Measurements from ENCODE around the gene LAGE3.
"Not testable (repeated sequence)": the region's sequence is repeated elsewhere in the genome, so short reads cannot be mapped to it uniquely, and the experiment has no call there.

LAGE3 gene

DNA sequence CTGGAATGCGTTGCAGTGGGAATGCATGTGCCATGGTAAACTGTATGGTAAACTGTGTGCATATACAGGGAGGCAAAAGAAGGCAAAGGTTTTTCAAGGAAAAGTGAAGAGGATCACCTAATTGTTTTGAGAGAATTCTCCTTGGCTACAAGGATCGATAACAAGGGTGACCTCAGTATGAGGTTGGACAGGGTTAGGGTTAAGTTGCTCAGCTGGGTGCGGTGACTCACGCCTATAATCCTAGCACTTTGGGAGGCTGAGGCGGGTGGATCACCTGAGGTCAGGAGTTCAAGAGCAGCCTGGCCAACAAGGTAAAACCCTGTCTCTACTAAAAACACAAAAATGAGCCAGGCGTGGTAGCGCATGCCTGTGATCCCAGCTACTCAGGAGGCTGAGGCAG lies 22.3 kb upstream of the LAGE3 start:
- not testable (repeated sequence) for DNase-seq

DNA sequence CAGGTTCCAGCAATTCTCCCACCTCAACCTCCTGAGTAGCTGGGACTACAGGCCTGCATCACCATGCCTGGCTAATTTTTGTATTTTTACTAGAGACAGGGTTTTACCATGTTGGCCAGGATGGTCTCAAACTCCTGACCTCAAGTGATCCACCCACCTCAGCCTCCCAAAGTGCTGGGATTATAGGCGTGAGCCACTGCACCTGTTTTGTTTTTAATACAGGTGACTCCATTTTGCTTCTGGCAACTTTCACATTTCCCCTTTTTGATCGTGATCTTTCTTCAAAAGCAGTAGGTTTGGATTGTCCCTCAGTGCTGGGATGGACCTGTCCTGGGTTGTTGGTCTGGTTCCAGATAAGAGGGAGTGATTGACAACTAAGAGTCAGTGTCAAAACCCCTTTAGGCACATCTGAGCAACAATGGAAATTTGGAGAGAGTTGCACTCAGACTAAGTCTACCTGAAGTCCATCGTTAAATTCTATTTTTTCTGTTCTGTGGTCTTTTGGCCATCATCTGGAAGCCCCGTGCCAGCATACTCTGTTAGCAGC lies 17.6 kb upstream of the LAGE3 start:
- not testable (repeated sequence) for DNase-seq

DNA sequence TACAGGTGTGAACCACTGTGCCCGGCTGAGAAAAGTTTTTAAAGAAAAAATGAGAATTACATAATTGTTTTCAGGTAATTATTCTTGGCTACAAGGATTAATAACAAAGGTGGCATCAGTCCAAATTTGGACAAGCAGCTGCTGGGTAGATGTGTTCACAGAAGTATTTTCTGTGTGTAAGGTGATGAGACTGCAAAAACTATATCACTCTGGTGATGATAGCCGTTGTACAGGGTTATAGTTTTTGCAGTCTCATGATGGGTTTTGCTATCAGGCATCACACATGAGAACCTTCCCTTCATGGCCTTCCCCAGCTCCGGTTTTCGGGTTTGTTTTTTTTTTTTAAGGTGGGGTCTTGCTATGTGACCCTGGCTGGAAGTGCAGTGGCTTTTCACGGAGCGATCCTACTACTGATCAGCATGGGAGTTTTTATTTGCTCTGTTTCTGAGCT lies 16.4 kb upstream of the LAGE3 start:
- no peak for DNase-seq

DNA sequence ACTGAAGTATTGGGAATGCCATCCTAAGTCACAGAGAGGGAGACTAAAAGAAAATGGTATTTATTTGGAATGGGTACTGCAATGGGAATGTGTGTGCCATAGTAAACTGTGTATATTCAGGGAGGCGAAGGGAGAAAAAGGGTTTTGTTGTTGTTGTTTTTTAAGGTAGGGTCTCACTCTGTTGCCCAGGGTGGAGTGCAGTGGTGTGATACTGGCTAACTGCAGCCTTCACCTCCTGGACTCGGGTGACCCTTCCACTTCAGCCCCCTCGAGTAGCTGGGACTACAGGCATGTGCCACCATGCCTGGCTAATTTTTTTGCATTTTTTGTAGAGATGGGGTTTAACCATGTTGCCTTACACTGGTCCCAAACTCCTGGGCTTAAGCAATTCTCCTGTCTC lies 15.6 kb upstream of the LAGE3 start:
- DNase-seq, result no peak

DNA sequence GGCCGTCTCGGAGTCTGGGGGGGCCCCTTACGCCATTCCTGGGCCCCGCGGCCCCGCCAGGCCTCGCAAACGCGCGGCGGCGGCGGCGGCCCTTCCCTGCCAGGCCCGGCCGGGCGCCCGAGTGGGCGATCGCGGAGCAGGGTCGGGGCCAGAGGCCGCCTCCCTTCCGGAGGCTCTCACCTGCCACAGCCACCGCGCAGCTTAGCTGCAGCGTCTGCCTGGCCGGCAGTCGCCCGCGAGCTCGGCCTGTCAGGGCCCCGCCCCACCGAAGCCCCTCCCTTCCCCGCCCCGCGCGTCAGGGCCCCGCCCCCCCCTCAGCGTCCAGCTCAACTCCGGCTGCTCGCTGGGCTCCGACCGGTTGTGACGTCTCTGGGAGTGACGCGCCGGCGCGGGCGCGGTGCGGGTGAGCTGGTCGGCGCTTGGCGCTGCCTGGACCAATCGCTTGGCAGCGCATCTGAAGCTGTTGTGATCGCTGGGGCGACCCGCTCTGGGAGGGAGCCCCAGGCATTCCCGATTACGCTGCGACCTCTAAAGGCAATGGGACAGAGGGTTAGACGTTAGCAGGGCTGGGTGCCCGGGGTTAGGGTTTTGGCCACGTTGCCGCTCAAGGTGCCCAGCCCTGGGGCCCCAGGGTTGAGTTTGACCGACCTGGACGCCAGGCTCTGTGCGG lies 11.5 kb upstream of the LAGE3 start, which contains the start of gene SLC10A3:
Gene SLC10A3, minus strand, starts transcription at position 216 of the 670 bp plus-strand sequence. CDS start 1,689 bp downstream, outside the sequence.
- peak; percentile 86 for DNase-seq

DNA sequence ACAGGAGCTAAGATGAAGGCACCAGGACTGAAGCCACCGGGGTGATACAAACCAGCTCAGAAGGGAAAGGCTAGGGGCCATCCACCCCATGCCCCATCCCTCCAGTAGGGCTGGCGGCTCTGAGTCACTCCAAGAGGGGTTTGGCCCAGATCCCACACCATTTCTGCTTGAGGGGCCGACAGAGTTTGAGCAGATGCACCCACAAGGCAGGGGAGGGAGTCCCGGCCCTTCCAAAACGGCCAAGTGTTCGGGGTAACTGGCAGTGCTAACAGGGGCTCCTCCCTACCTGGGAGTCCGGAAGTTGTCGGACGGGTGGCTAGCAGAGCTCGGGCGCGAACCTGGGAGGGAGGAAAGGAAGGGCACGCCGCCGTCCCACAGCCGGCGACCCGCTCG lies 10.9 kb upstream of the LAGE3 start:
- DNase-seq, result peak; percentile 34

DNA sequence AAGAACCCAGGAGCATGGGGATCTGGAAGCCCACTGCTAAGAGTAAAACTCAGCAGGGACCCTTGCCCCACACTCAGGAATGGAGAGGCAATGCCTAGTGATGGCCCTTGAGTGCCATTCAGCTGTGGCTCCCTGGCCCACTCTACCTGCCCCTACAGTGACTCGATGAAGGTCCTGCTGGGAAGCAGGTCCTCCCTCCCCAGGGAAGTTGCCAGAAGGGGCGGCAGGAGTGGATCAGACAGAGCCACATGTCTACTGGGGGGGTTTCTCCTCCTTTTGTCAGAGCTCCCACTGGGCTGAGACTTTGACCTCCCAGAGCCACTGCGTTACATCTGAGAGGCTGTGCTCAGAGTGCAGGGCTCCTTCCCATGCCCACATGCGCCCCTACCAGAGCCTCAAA lies 10.1 kb upstream of the LAGE3 start:
- DNase-seq, result no peak

DNA sequence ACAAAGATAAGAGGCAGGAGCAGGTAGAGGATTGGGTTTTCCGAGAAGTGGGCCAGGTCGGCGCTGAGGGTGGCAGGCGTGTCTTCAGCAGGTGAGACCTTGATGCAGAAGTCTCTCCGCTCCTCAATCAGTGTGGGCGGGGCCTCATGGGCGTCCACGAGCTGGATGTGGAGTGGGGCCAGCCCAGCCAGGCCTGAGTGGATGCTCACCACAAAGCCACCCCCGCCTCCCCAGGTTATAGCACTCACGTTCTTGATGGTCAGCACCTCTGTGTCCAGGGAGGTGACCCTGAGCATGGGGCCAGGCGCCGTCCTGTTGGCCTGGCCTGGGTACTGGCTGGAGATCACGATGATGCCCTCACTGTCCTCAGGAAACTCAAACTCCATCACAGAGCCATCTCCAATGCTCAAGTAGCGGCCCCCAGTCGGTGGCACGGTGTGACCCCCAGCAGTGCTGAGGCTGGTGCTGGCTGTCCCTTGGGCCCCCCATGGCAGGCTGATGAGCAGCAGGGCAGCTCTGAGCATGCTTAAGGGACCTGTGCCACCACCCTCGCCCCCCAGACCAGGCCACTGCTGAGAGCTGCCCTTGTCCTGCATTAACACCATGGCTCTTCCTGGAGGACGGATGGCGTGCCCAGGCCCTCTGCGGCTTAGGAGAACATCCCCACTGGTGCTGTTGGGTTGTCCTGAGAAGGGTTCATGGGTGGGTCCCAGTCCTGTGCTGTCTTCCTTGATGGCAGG lies 9.4 kb upstream of the LAGE3 start:
- no peak for DNase-seq

DNA sequence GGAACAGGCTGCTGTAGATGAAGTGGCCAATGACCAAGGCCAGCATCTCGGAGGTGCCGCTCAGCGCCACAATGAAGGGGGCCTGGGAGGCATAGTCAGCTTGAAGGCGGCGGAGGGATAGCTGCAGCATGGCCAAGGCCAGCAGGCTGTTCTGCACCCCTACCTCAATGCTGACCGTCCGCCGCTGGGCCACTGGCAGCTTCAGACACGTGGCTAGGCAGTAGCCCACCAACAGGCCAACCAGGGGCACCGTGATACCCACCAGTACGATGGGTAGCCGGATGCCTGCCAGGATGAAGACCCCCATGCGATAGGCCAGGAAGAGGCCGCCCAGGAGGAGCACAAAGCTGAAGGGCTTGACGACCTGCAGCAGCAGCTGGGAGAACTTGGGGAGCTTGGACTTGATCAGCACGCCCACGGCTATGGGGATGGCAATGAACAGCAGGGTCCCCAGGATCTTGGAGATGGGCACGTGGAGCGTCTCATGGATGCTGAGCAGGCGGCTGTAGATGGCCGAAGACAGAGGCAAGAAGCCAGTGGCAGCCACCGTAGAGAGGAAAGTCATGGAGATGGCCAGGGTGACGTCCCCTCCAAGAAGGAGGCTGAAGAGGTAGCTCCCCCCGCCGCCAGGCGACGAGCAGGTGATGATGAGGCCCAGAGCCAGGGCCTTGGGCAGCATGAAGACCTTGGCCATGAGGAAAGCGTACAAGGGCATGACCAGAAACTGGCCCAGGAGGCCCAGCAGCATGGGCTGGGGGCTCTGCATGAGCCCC lies 8.6 kb upstream of the LAGE3 start:
- DNase-seq, result no peak

DNA sequence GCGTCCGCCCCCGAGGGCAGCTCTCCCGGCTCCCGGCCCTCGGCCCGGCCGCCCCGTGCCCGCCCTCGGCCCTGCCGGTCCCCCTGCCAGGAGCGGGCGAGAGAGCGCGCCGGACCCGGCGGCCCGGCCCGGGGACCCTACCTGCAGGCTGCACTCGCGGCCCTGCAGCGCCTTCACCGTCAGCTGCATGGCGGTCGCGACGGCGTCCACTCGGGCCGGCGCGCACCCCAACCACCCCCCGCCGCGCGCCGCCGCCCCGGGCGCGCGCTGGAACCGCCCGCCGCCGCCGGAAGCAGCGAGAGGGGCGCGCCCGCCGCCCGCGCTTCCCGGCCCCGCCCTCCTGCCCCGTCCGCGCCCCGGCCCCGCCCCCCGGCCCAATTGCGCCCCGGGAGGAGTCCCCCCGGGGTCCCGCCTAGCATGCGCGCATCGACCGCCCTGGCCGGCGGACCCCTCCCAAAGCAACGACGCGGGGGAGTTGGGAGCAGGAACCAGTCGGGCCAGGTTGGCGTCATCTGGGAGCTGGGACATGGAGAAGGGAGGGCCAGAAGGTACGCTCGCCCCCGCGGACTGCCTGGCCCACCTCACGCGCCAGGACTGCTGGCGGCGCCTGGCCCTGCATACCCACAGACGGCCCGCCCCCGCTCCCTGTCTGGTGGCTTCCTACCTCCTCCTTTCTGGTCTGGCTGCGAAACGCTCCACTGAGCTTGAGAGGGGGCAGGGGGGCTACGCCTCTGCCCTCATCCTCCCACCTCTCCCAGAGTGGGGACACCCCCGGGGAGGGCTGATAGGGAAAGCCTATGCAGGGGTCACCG lies 7.5 kb upstream of the LAGE3 start, which contains the start of gene UBL4A:
Gene UBL4A, minus strand, starts transcription at position 220 of the 812 bp plus-strand sequence. Its CDS starts 31 bp downstream, at position 189.
- peak; percentile 69 for DNase-seq

DNA sequence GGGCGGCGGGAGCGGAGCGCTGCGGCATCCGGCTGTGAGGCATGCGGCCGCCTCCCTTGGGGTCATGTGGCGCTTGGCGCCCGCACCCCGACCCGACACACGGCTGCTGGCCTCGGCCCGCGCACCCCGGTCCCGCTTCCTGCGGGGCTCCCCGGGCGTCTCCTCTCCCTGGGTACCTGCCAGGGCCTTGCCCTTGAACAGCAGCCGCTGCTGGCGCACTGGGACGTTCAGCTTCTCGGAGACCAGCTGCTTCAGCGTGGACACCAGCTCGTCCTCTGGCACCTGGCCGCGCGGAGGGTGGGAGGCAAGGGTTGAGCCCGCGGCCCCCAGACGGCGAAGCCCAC lies 6.9 kb upstream of the LAGE3 start:
- DNase-seq, result peak; percentile 55

DNA sequence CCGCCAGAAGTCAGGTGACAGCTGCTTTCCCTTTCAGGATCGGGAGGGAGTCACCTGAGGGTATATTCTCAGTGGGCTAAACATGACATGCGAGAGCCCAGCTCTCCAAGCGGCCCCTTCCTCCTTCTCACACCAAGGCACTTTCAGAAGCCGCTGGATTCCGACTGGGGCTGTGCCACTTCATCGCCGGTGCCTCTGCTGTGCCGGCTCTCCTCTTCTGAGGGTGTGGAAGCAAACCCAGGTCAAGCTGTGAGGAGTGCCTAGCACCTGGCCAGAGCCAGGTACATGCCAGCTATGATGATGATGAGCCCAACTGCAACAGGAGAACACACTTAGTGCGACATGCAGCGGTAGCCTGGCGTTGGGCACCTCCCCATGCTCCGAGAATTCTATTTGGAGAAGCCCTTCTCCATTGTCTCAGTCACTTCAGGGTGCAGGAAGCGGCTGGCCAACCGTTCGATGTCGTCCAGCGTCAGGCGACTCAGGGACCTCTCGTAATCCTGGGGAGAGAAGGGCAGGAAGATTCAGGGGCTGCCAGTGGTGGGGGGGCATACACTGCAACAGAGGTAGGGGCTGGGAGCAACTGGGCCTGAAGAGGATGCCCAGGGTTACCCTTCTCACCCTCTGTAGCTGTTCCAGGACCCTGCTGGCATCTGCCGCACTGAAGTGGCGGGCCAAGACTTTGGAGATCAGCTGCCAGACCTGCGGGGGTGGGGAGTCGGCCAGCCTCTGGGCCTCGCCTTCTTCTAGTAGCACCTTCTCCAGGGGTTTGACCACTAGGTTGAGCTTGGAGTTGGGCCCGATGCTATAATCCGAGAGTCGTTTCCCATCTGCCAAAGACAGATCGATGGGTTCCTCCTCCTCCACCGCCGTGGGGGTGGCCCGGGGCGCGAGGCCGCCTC lies 6.3 kb upstream of the LAGE3 start:
- DNase-seq, result no peak

DNA sequence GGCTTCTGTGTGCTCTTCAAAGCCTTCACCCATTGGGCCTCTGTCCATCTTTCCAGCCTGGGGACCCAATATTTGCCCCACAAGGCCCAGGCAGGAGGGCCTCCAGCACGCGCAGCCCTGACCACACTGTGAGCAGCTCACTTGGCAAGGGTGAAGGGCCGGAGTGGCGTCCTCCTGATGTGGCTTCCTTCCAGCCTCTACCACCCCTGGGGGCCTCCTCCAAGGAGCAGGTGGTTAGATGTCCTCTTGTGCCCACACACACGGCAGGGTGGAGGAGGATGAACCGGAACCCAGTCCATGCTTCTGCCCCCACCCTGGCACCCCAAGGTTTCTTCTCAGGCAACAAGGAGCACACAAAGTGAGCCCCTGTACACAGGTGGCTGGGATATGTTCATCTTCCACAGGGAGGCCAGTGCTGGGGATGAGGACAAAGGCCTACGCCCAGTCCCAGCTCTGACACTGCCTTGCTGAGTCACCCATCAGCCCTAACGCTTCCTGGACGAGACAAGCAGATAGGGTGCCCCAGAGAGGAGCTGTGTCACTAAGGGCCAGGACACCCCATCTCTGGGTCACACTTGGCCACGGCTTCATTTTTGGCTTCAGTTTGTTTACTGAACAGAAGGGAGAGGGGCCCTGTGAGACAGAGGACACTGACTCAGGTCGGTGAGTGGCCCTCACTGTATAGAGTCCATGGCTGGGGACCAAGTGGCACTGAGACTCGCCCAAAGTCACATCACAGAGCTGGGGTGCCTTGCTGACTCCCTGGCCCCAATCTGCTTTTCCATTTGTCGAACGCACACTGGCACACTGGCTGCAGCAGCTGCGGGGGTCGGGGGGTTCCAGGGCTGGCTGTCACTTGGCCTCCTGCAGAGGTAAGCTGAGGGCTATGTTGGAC lies 5.4 kb upstream of the LAGE3 start:
- no peak for DNase-seq

DNA sequence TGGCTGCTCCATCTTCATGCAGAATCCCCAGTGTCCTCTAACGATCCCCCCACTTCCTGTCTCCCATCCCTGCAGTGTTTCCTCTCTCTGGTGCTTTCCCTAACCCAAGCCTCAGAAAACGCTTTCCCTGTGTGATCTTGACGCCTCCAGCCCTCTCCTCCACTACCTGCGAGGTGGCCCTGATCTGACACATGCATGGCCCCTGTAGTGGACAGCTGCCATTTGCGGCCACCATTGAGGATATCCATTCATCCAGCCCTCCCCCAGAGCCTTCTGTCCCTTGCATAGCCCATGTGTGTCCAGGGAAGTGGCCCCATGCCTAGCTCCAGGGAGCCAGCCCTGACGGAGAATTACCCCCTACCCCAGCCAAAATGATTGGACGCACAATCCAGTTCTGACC lies 4.2 kb upstream of the LAGE3 start:
- DNase-seq, result no peak

DNA sequence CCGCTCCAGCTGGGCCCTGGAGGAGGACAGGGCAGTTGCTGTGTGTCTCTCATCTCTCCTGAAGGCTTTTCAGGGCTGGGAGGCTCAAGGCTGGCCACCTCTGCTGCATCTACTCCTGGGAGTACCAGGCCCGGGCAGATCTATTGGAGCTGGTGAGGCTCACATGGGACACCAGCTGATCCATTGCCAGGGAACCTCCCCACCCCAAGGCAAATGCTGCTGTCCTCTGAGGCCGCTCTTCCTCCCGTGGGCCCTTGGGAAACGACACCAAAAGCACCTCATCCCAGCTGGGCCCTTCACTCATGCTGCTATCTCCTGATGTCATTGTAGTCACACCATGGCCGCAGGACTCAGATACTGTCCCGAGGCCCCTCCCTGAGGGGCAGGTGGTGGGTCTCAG lies 3.7 kb upstream of the LAGE3 start:
- no peak for DNase-seq

DNA sequence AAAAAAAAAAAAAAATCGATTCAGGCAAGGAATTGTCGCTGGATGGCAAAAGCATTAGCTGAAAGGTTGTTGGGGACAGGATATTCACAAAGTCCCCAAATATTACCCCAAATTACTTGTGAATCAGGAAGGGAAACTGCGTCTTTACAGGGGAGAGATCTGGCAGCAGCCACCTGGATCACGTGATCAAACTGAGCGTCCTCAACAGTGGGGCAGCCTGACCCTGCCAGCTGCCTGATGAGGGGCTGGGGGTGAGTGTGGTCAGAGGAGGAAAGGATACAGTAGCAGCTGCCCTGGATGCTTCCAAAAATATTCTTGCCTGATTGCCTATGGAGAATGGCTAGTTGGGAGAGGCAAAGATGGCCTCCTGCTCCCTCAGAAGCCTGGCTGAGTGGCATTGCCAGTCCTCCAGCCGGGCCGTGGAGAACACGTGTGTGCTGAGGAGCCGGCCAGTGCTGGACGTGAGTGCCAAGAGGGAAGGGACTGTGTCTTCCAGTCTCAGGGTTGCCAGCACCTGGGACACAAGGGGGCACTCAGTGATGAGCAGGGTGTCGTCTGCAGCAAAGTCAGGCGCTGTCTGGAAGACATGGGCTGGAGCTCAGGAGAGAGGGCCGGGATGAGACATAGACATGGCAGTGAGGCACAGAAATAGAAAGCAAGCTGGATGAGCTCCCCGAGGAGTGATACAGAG lies 3.0 kb upstream of the LAGE3 start:
- DNase-seq, result no peak

DNA sequence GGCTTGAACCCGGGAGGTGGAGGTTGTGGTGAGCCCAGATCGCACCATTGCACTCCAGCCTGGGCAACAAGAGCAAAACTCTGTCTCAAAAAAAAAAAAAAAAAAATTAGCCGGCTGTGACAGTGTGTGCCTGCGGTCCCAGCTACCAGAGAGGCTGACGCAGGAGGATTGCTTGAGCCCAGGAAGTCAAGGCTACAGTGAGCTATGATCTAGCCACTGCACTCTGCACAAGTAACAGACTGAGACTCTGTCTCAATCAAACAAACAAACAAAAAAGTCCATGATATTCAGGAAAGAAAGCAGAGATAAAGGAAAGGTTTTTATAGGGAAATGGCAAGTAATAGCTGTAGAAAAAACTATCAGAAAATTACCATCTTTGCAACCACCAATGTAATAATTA lies 2.1 kb upstream of the LAGE3 start:
- DNase-seq, result no peak

DNA sequence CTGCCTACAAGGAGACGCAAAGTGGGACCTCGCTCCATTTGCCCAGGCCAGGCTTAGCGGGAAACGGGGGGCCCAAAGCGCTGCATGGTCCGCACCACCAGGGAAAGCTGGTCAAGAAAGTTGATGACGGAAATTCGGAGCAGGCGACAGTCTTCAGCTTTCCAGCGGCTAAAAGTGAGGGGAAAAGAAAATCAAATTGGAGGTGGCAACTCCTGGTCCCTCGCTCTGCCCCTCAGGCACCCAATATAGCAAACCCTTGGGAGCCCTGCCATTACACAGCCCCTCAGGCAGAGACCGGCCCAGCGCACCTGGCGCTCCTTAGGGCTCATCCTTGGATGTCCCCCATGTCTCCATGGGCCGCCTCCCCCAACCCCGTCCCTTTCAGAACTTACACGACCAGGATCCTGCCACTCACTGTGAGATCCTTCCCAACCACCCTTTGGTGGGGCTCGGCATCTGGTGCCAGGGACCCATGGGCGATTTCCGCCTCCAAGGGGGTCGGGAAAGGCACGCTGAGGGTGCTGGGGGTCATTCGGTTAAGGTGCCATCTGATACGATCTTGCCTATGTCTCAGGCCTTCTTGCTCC lies 1.1 kb downstream of the LAGE3 start:
- DNase-seq, result no peak

DNA sequence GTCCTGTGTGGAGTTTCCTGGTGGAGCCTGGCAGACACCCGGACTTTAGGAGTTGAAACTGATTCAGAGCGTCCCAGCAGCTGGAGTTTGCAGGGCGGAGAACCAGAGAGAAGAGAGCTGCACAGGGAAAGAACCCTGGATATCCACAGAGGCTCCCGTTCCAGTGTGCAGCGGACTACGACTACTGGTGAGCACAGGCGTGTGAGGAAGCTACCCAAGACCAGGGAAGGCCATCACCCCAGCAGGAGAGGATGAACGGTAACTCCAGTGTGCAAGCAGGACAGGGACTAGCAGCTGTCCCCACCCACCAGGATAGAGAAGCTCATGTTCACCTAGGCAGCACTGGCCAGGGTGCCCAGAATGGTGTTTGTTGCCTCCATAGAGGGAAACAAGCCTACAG lies 2.3 kb downstream of the LAGE3 start:
- DNase-seq, result no peak

All from retina (tissue), 1 donor.